GDM1 (cell line): Measurements from ENCODE around the gene ITIH5.

Source experiments
- DNase-seq: peaks from one replicate; lab custom pipeline; 2025; lab: John Stamatoyannopoulos, UW

ITIH5 gene

DNA sequence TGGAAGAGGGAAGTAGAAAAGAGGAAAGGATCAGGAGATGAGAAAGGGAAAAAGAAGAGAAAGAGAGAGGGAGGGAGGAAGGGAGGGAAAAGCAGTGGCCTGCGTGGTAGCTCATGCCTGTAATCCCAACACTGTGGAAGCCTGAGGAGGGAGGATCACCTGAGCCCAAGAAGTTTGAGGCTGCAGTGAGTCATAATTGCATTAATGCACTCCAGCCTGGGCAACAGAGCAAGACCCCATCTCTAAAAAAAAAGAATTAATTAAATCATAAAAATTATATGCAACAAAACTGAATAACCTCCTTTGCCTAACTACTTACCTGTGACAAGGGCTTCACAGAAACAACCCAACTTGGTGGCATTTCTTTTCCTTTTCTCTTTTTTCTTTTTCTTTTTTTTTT lies 148.1 kb downstream of the ITIH5 start:
- DNase-seq = no peak

DNA sequence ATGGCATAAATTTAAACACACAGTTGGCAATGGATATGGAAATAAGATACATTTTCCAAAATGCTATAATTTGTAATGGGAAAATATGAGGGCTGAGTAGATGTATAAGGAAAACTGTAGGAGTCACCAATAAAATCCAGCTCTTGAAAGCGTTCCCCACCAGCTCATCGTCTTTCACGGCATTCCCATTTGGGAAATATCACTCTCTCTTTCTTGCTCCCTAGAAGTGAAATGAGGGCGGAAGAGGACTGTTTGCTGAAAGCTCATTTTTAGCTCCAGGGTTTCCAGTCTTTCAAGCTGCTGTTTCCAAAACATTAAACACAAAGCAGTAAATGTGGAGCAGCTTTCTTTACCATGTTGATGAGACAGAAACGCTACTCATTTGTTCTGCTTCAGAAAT lies 151.3 kb downstream of the ITIH5 start:
- DNase-seq = no peak

DNA sequence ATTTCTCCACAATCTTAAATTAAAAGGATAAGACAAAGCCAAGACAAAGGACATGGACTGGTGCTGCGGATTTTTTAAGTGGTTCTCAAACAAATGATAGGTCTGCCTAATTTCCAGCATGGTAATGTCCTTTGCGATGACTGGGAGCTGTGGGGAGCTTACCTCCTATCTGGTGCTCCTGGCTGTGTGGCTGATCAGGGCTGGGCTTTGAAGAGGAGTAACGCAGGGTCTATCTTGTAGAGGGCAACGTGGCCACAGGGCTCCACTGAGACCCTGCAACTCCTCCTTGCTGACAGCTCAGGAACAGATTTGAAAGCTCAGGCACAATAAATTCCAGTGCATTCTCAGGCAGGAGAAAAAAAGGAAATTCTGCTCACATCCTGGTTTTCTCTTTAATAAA lies 152.8 kb downstream of the ITIH5 start:
- no peak for DNase-seq

DNA sequence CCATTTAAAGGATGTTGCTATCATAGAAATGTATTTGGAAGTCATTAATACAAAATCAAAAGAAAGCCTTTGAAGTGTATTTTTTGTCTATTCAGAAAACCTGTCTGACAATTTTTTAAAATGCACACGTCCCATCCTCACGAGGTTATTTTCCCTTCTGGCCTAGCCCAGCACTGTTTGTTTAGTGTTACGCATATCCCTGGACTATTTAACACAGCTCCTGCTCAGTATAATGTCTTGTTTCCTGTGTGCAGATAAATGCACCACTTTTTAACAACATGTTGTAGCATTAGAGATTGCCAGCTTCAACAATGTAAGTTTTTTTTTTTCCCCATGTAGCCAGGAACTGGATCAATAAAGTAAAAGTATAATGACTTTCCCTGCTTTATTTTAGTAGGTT lies 153.3 kb downstream of the ITIH5 start:
- no peak for DNase-seq

DNA sequence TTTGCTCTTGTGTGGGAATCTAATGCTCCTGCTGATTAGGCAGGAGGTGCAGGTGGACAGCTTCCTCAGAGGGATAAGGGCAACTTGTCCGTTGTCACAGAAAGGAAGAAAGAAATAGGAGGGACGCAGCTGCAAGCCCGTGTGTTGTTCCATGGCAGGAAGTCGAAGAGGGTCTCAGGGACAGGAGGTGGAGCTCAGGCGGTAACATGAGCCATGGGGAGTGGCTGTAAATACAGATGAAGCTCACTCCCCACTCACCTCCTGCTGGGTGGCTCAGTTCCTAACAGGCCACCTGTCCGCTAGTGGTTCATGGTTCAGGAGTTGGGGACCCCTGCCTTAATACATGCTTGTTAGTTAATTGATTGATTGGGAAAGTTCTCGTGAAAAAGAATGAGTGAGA lies 154.3 kb downstream of the ITIH5 start:
- no peak for DNase-seq

DNA sequence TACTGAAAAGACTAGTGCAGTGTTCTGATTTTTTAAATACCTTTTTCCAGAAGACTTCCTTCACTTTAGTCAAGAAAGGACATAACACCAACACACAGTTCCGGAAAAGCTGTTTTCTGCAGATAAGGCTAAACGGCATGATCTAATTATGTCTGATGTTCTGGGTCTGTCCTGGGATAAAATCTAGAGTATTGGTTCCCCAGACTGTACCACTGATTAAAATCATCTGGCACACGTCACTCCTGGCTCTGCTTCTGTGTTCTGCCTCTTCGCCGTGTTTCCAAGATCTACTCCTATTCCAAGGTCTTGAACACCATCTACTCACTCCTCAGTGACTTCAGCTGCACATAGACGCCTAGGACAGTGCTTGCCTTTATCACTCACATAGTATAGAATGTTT lies 155.2 kb downstream of the ITIH5 start:
- no peak for DNase-seq
